Keratinocyte (primary cell): ENCODE results near the gene TAGLN3. TPM values are rescaled to one million over a fixed set of nuclear protein-coding genes. Genes with fewer than 3 reads are reported as not detected.
A peak's percentile ranks its signal among the peaks of the same experiment; 100 is the strongest.

ENCODE experiments used
- DNase-seq: peaks from one replicate; pipeline ENCODE4 v3.0.0-alpha.2; 2011; ENCODE audit warnings: low read depth, missing footprints, low spot score
- FAIRE-seq: peaks from 2 replicates; lab custom pipeline; 2011; peaks lifted over from hg19 to GRCh38; lab: Jason Lieb, UNC
- H2AFZ ChIP-seq: 2 replicates; pipeline ENCODE4 v1.6.0; 2012; ENCODE audit warnings: low read length, control low read depth, inconsistent platforms; ENCODE audit not compliant: control insufficient read depth
- H3K27ac ChIP-seq: 2 replicates; pipeline ENCODE4 v1.5.1; 2011; ENCODE audit warnings: low read length; ENCODE audit not compliant: control insufficient read depth, insufficient read depth
- H3K27me3 ChIP-seq: 3 replicates; pipeline ENCODE4 v1.6.0; 2011; ENCODE audit warnings: low read length; ENCODE audit not compliant: control insufficient read depth, insufficient read depth; ENCODE audit errors: extremely low read depth
- H3K36me3 ChIP-seq, 2 experiments: 2 replicates in 1 of 2; 3 replicates in 1 of 2; pipeline ENCODE4 v1.5.1; 2011; ENCODE audit warnings: low read length in 2 of 2, mild to moderate bottlenecking in 1 of 2; ENCODE audit not compliant: control insufficient read depth in 2 of 2, insufficient read depth in 2 of 2; ENCODE audit errors: extremely low read depth in 1 of 2
- H3K4me1 ChIP-seq: 3 replicates; pipeline ENCODE4 v1.5.1; 2011; ENCODE audit warnings: low read length; ENCODE audit not compliant: control insufficient read depth, insufficient read depth; ENCODE audit errors: extremely low read depth
- H3K4me2 ChIP-seq: 3 replicates; pipeline ENCODE4 v1.6.0; 2011; ENCODE audit warnings: low read depth, low read length; ENCODE audit not compliant: control insufficient read depth, insufficient read depth; ENCODE audit errors: extremely low read depth
- H3K4me3 ChIP-seq, 3 experiments: fragments of 200-600 bp in 1 of 3; sonication (generic) in 1 of 3; 2 replicates in 2 of 3; 3 replicates in 1 of 3; pipeline ENCODE4 v1.5.1; 2011 to 2016; ENCODE audit warnings: low read length in 3 of 3, mild to moderate bottlenecking in 3 of 3, control low read depth in 2 of 3, inconsistent platforms in 1 of 3, low read depth in 1 of 3, mixed read lengths in 1 of 3, mixed run types in 1 of 3, moderate library complexity in 1 of 3; ENCODE audit not compliant: control insufficient read depth in 2 of 3, insufficient read depth in 2 of 3; ENCODE audit errors: extremely low read depth in 1 of 3
- H3K79me2 ChIP-seq: 2 replicates; pipeline ENCODE4 v1.6.0; 2012; ENCODE audit warnings: low read length; ENCODE audit not compliant: control insufficient read depth, insufficient read depth
- H3K9ac ChIP-seq: 3 replicates; pipeline ENCODE4 v1.6.0; 2011; ENCODE audit warnings: low read length; ENCODE audit not compliant: control insufficient read depth, insufficient read depth; ENCODE audit errors: extremely low read depth
- H3K9me1 ChIP-seq: 3 replicates; pipeline ENCODE4 v1.6.0; 2011; ENCODE audit warnings: low read length; ENCODE audit not compliant: control insufficient read depth, insufficient read depth; ENCODE audit errors: extremely low read depth
- H3K9me3 ChIP-seq: 2 replicates; pipeline ENCODE4 v1.5.1; 2012; ENCODE audit warnings: low read depth, low read length; ENCODE audit not compliant: control insufficient read depth
- H4K20me1 ChIP-seq: 3 replicates; pipeline ENCODE4 v1.6.0; 2011; ENCODE audit warnings: low read length; ENCODE audit not compliant: control insufficient read depth, insufficient read depth; ENCODE audit errors: extremely low read depth
- EZH2 ChIP-seq: IDR thresholded peaks from one replicate; pipeline ENCODE4 v1.6.1; 2012; ENCODE audit warnings: inconsistent platforms, mild to moderate bottlenecking, low read length, moderate library complexity
- dilution Hi-C: fragments of 300-500 bp; cut with MboI; formaldehyde crosslinking; loops from one replicate; pipeline ENCODE4 v1.7.0; 2020; ENCODE audit warnings: low sequenced_read_pairs; ENCODE audit not compliant: extremely low pct_ligation_motif_present
- polyA plus RNA-seq, 5 experiments: library from polyadenylated mRNA; depleted of rRNA in 3 of 5; stranded (reverse) in 3 of 5; stranded (forward) in 1 of 5; unstranded in 1 of 5; fragments of >200 nt; gene quantifications; 1 replicate in 1 of 5; 2 replicates in 3 of 5; 3 replicates in 1 of 5; pipeline versions ENCODE4 v1.2.1 to v1.2.3, GENCODE V29; 2011 to 2012; ENCODE audit warnings: missing spikeins in 2 of 5, low read depth in 1 of 5, low replicate concordance in 1 of 5
- TF ChIP-seq, protein P1 (sequence below), 3 experiments: IDR thresholded peaks in 1 of 3; conservative IDR thresholded peaks in 1 of 3; optimal IDR thresholded peaks in 1 of 3; 2 replicates in 2 of 3; 3 replicates in 1 of 3; pipeline versions ENCODE3 to v1.5.1; 2011; ENCODE audit warnings: low read length in 3 of 3, mild to moderate bottlenecking in 3 of 3, moderate library complexity in 2 of 3, control low read depth in 1 of 3, inconsistent platforms in 1 of 3; ENCODE audit not compliant: insufficient read depth in 2 of 3; ENCODE audit errors: extremely low read depth in 1 of 3

TAGLN3 gene
- polyA plus RNA-seq, 1 donor (not counting 4 experiments of a cell fraction or from before 2014, with no cell fraction given) = 8.9 TPM

DNA sequence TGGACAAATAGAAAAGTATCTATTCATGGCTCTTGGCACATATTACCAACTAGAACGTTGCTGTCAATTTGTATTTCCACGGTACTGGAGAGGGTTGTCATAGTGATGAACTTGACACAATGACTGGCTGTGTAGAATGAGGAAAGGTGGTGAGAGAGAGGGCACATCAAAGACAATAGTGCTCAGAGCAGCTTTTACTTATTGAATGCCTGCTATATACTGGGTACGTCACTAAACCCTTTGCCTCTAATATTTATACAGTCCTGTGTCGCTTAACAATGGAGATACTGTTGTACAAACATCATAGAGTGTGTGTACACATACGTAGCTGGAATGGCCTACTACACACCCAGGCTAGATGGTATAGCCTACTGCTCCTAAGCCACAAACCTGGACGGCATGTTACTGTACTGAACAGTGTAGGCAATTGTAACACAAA, 44.1 kb downstream of the TAGLN3 start:
- Histone ChIP-seq H2AFZ (peak overlapping the region; percentile 58), H3K9me1 (no peaks in the 10 kb centered on the region)
- dilution Hi-C loops = no loop called here

DNA sequence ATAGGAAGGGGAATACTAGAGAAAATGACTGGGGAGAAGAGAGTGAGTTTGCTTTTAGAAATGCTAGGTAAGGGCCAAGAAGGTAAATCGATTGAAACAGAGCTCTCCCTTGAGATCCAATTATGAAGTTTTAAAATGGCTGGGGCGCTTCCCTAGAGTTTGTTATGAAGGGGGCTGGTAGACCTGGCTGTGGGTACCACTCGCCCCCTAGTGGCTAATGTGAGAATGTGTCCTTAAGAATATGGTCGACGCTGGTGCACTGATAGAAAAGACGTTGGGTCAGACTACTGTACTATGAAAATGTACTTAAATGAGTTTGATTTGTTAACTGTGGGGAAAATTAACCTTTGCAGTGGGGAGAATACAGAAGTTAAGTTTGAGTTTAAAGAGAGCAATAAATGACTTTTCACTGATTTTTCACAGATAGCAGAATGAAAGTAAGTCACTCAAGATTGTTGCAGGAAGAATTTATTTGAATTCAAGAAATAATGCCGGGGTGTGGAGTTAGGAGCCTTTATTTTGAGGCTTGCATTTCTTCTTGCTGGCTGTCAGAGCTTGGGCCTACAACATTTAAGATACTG, 45.0 kb downstream of the TAGLN3 start:
- TF ChIP-seq, protein P1, sequence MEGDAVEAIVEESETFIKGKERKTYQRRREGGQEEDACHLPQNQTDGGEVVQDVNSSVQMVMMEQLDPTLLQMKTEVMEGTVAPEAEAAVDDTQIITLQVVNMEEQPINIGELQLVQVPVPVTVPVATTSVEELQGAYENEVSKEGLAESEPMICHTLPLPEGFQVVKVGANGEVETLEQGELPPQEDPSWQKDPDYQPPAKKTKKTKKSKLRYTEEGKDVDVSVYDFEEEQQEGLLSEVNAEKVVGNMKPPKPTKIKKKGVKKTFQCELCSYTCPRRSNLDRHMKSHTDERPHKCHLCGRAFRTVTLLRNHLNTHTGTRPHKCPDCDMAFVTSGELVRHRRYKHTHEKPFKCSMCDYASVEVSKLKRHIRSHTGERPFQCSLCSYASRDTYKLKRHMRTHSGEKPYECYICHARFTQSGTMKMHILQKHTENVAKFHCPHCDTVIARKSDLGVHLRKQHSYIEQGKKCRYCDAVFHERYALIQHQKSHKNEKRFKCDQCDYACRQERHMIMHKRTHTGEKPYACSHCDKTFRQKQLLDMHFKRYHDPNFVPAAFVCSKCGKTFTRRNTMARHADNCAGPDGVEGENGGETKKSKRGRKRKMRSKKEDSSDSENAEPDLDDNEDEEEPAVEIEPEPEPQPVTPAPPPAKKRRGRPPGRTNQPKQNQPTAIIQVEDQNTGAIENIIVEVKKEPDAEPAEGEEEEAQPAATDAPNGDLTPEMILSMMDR (optimal IDR thresholded peaks at IDR 0.05 in 1 of 3, IDR thresholded peaks at IDR 0.05 in 1 of 3, conservative IDR thresholded peaks at IDR 0.05 in 1 of 3; ENCODE audit: extremely low read depth in 1 of 3, insufficient read depth in 2 of 3, low read length in 3 of 3) = peak; percentile 78 to 87 (median 82)
- no peak for TF ChIP-seq EZH2
- Histone ChIP-seq H3K4me1 (peaks cover 14% of the 10 kb centered on the region), H2AFZ (peak overlapping the region; percentile 69), H3K27me3 (no peaks in the 10 kb centered on the region), H4K20me1 (no peaks in the 10 kb centered on the region), H3K4me2 (peak overlapping the region; percentile 71), H3K79me2 (no peaks in the 10 kb centered on the region), H3K9me1 (no peaks in the 10 kb centered on the region), H3K9me3 (no peaks in the 10 kb centered on the region), H3K27ac (no peak overlapping the region), H3K4me3 (peak overlapping the region in 2 of 3 experiments; percentile 25 to 29), H3K36me3 (no peaks in the 10 kb centered on the region), H3K9ac (peak overlapping the region; percentile 8)
- DNase-seq (peak; percentile 23), FAIRE-seq (peak; percentile 87)
- dilution Hi-C loops = no loop called here

More for the DNA sequence above, 44.1 kb downstream of the TAGLN3 start:
- H3K79me2 ChIP-seq = no peaks in the 10 kb centered on the region
- H3K36me3 ChIP-seq = no peaks in the 10 kb centered on the region
- H3K4me2 ChIP-seq = no peak overlapping the region
- H3K4me1 ChIP-seq = peaks cover 14% of the 10 kb centered on the region
- no peaks in the 10 kb centered on the region for H3K27me3 ChIP-seq
- DNase-seq (no peak), FAIRE-seq (peak; percentile 89)
- no peaks in the 10 kb centered on the region for H3K9me3 ChIP-seq
- TF ChIP-seq EZH2 = no peak
- TF ChIP-seq, protein P1 (optimal IDR thresholded peaks at IDR 0.05 in 1 of 3, IDR thresholded peaks at IDR 0.05 in 1 of 3, conservative IDR thresholded peaks at IDR 0.05 in 1 of 3; ENCODE audit: extremely low read depth in 1 of 3, insufficient read depth in 2 of 3, low read length in 3 of 3) = no peak
- no peaks in the 10 kb centered on the region for H4K20me1 ChIP-seq
- H3K9ac ChIP-seq = no peak overlapping the region
- H3K4me3 ChIP-seq = no peak overlapping the region
- no peak overlapping the region for H3K27ac ChIP-seq
